ENCODE results near the gene SLAMF7. TPM values are rescaled to one million over a fixed set of nuclear protein-coding genes. Genes with fewer than 3 reads are reported as not detected.
"Not testable (repeated sequence)": the region's sequence is repeated elsewhere in the genome, so short reads cannot be mapped to it uniquely, and the experiment has no call there.

Gene SLAMF7
- total RNA-seq, 1 donor, result 12.9 TPM

- not testable (repeated sequence) for H3K4me3 ChIP-seq (ENCODE audit: low read length); H3K9me3 ChIP-seq (ENCODE audit: low read depth, low read length); H3K27me3 ChIP-seq (ENCODE audit: insufficient read depth, low read length)
- peaks cover 62% of the 10 kb centered on the region for H3K4me1 ChIP-seq (ENCODE audit: insufficient read depth, low read length)
Measured at GRCh38 chr1:160712525-160713080, 26.4 kb upstream of the SLAMF7 start.

GRCh38 chr1:160713161-160713560 is 25.9 kb upstream of the SLAMF7 start:
- H3K4me1 ChIP-seq (ENCODE audit: insufficient read depth, low read length), result peaks cover 62% of the 10 kb centered on the region

GRCh38 chr1:160714034-160714648 is 24.9 kb upstream of the SLAMF7 start:
- peaks cover 60% of the 10 kb centered on the region for H3K4me1 ChIP-seq (ENCODE audit: insufficient read depth, low read length)
- H3K4me3 ChIP-seq (ENCODE audit: low read length); H3K27me3 ChIP-seq (ENCODE audit: insufficient read depth, low read length); H3K9me3 ChIP-seq (ENCODE audit: low read depth, low read length): not testable (repeated sequence)

More at GRCh38 chr1:160713161-160713560, 25.9 kb upstream of the SLAMF7 start:
- Histone ChIP-seq H3K9me3 (ENCODE audit: low read depth, low read length) (no peaks in the 10 kb centered on the region), H3K27me3 (ENCODE audit: insufficient read depth, low read length) (no peaks in the 10 kb centered on the region), H3K4me3 (ENCODE audit: low read length) (no peak overlapping the region)

GRCh38 chr1:160716013-160716412 is 23.0 kb upstream of the SLAMF7 start:
- Histone ChIP-seq H3K9me3 (ENCODE audit: low read depth, low read length) (no peaks in the 10 kb centered on the region), H3K4me3 (ENCODE audit: low read length) (no peak overlapping the region), H3K27me3 (ENCODE audit: insufficient read depth, low read length) (no peaks in the 10 kb centered on the region), H3K4me1 (ENCODE audit: insufficient read depth, low read length) (peaks cover 53% of the 10 kb centered on the region)

- H3K27me3 ChIP-seq (ENCODE audit: insufficient read depth, low read length), result no peaks in the 10 kb centered on the region
- H3K9me3 ChIP-seq (ENCODE audit: low read depth, low read length), result no peaks in the 10 kb centered on the region
- H3K4me3 ChIP-seq (ENCODE audit: low read length), result no peak overlapping the region
- H3K4me1 ChIP-seq (ENCODE audit: insufficient read depth, low read length), result peaks cover 48% of the 10 kb centered on the region
Measured at GRCh38 chr1:160717306-160717705, 21.7 kb upstream of the SLAMF7 start.

- Histone ChIP-seq H3K27me3 (ENCODE audit: insufficient read depth, low read length) (no peaks in the 10 kb centered on the region), H3K4me1 (ENCODE audit: insufficient read depth, low read length) (peaks cover 46% of the 10 kb centered on the region), H3K4me3 (ENCODE audit: low read length) (no peak overlapping the region), H3K9me3 (ENCODE audit: low read depth, low read length) (no peaks in the 10 kb centered on the region)
Measured at GRCh38 chr1:160718210-160718609, 20.8 kb upstream of the SLAMF7 start.

- Histone ChIP-seq H3K27me3 (ENCODE audit: insufficient read depth, low read length) (no peaks in the 10 kb centered on the region), H3K4me3 (ENCODE audit: low read length) (no peak overlapping the region), H3K4me1 (ENCODE audit: insufficient read depth, low read length) (peaks cover 43% of the 10 kb centered on the region)
Measured at GRCh38 chr1:160720356-160721085, 18.5 kb upstream of the SLAMF7 start.

GRCh38 chr1:160721473-160721872 is 17.6 kb upstream of the SLAMF7 start:
- no peaks in the 10 kb centered on the region for H3K9me3 ChIP-seq (ENCODE audit: low read depth, low read length)
- no peak overlapping the region for H3K4me3 ChIP-seq (ENCODE audit: low read length)
- peaks cover 52% of the 10 kb centered on the region for H3K4me1 ChIP-seq (ENCODE audit: insufficient read depth, low read length)
- no peaks in the 10 kb centered on the region for H3K27me3 ChIP-seq (ENCODE audit: insufficient read depth, low read length)

More at GRCh38 chr1:160720356-160721085, 18.5 kb upstream of the SLAMF7 start:
- no peaks in the 10 kb centered on the region for H3K9me3 ChIP-seq (ENCODE audit: low read depth, low read length)

- Histone ChIP-seq H3K9me3 (ENCODE audit: low read depth, low read length) (no peaks in the 10 kb centered on the region), H3K27me3 (ENCODE audit: insufficient read depth, low read length) (no peaks in the 10 kb centered on the region), H3K4me1 (ENCODE audit: insufficient read depth, low read length) (peaks cover 60% of the 10 kb centered on the region), H3K4me3 (ENCODE audit: low read length) (no peak overlapping the region)
Measured at GRCh38 chr1:160722726-160723125, 16.3 kb upstream of the SLAMF7 start.

GRCh38 chr1:160723332-160723731 is 15.7 kb upstream of the SLAMF7 start:
- Histone ChIP-seq H3K9me3 (ENCODE audit: low read depth, low read length) (no peaks in the 10 kb centered on the region), H3K4me3 (ENCODE audit: low read length) (no peak overlapping the region), H3K4me1 (ENCODE audit: insufficient read depth, low read length) (peaks cover 58% of the 10 kb centered on the region), H3K27me3 (ENCODE audit: insufficient read depth, low read length) (no peaks in the 10 kb centered on the region)

- peaks cover 52% of the 10 kb centered on the region for H3K4me1 ChIP-seq (ENCODE audit: insufficient read depth, low read length)
- no peaks in the 10 kb centered on the region for H3K9me3 ChIP-seq (ENCODE audit: low read depth, low read length)
- H3K27me3 ChIP-seq (ENCODE audit: insufficient read depth, low read length), result no peaks in the 10 kb centered on the region
- no peak overlapping the region for H3K4me3 ChIP-seq (ENCODE audit: low read length)
Measured at GRCh38 chr1:160724465-160725242, 14.4 kb upstream of the SLAMF7 start.

- peaks cover 44% of the 10 kb centered on the region for H3K4me1 ChIP-seq (ENCODE audit: insufficient read depth, low read length)
- H3K27me3 ChIP-seq (ENCODE audit: insufficient read depth, low read length), result no peaks in the 10 kb centered on the region
- no peaks in the 10 kb centered on the region for H3K9me3 ChIP-seq (ENCODE audit: low read depth, low read length)
- H3K4me3 ChIP-seq (ENCODE audit: low read length), result no peak overlapping the region
Measured at GRCh38 chr1:160726114-160726497, 12.9 kb upstream of the SLAMF7 start.

GRCh38 chr1:160726498-160727315 is 12.3 kb upstream of the SLAMF7 start:
- Histone ChIP-seq H3K4me1 (ENCODE audit: insufficient read depth, low read length) (peaks cover 46% of the 10 kb centered on the region), H3K4me3 (ENCODE audit: low read length) (no peak overlapping the region), H3K27me3 (ENCODE audit: insufficient read depth, low read length) (no peaks in the 10 kb centered on the region), H3K9me3 (ENCODE audit: low read depth, low read length) (no peaks in the 10 kb centered on the region)

- H3K4me3 ChIP-seq (ENCODE audit: low read length), result no peak overlapping the region
- no peaks in the 10 kb centered on the region for H3K27me3 ChIP-seq (ENCODE audit: insufficient read depth, low read length)
- peaks cover 51% of the 10 kb centered on the region for H3K4me1 ChIP-seq (ENCODE audit: insufficient read depth, low read length)
- H3K9me3 ChIP-seq (ENCODE audit: low read depth, low read length), result no peaks in the 10 kb centered on the region
Measured at GRCh38 chr1:160727316-160727640, 11.8 kb upstream of the SLAMF7 start.

All from mononuclear cell (primary cell).